GM18511 (cell line): ENCODE measurements around the gene TRH.
"Not testable (repeated sequence)": the region's sequence is repeated elsewhere in the genome, so short reads cannot be mapped to it uniquely, and the experiment has no call there.

Experiments used
- ATAC-seq: cut with Tn5 transposase; IDR thresholded peaks from one replicate; pipeline ENCODE4 v1.9.1; 2021; ENCODE audit warnings: mild to moderate bottlenecking, moderate library complexity; ENCODE audit not compliant: unreplicated experiment

Gene TRH

DNA sequence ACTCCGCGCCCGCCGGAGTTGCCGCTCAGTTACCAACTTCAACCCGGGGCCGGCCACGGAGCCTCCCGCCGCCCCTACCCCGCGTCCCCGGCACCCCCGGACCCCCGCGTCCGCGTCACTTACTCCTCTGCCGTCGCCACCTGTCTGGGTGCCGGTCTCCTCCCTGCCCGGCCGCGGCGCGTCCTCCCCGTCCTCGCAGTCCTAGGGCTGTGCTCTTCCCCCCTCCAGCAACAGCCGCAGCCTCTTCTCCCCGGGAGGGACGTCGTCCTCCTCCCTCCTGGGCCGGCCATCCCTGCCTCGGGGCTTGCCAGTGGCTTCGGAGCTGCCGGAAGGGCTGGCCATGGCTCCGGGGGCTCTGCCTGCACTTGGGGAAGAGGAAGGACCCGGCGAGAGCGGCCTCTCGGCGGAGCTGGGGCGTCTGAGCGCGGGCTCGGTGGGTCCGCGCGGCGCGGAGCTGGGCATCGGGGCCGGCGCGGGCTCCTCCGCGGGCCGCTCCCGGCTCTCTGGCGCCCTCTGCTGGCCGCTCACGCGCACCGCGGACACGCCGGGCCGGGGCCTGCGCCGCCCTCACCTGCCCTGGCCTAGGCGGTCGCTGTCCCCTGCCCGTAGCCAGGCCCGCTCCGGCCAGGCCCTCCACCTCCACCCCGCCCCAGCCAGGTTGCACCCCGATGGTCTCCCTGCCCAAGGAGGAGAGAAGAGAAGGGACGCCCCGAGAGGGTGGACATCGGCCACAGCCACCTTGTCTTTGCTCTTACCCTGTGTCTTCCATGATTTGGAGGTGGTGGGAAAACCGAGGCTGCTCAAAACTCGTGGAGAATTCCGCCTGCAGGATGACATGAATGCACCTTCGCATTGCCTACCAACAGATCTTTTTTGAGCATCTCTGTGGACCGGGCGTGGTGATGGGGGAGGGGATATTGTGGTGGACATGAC, 28.4 kb downstream of the TRH start:
- not testable (repeated sequence) for ATAC-seq

DNA sequence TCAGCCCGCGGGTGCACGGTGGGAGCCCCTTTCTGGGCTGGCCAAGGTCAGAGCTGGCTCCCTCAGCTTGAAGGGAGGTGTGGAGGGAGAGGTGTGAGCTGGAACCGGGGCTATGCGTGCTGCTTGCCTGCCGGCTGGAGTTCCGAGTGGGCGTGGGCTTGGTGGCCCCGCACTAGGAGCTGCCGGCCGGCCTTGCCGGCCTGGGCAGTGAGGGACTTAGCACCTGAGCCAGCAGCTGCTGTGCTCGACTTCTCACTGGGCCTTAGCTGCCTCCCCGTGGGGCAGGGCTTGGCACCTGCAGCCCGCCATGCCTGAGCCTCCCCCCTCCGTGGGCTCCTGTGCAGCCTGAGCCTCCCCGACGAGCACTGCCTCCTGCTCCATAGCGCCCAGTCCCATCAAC, 36.0 kb downstream of the TRH start:
- no peak for ATAC-seq

DNA sequence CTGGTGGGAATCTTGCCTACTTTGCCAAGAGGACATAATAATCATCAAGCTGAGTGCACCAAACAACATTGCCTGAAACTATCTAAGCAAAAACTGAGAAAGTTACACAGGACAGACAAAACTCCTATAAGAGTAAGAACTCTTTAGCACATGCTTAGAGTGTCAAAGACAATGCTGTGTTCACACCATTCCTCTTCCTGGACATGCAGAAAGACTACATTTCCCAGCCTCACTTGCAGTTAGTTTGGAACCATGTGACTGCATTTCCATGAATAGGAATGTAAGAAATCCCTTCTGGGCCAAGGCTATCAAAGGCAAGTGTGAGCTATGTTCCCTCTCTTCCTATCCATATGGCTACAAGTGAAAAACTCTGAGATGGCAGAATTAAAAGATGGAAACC, 37.6 kb downstream of the TRH start:
- not testable (repeated sequence) for ATAC-seq

DNA sequence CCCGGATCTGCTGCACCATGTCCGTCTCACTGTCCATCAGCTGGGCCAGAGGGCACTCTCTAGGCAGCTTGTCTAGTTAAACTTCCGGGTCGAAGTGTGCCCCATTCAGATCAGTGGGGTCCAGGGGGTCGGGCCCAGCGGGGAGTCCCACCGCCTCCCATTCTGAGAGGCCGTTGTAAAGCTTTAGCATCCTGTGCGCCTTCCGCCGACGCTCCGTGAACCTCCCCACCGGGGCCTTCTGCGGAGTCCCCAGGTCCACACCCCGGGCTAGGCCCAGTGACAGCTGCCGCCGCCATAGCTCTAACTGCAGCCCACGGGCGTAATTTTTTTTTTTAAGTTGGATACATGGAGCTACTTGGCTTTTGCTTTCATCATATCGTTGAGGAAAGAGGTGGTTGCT, 38.7 kb downstream of the TRH start:
- not testable (repeated sequence) for ATAC-seq

DNA sequence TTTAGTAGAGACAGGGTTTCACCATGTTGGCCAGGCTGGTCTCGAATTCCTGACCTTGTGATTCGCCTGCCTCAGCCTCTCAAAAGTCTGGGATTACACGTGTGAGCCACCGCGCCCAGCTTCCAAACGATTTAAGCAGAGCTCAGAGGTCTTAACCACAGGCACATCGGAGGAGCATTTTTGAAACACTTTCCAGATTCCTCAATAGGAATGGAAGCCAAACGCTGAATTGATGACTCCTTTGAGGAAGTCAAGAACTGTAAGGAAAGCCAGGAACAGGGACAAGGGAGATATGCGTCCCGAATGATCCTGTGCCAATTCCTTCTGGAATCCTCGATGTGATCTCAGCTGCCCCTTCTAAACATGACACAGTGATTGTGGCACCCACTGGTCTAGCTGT, 40.0 kb downstream of the TRH start:
- ATAC-seq, result no peak

DNA sequence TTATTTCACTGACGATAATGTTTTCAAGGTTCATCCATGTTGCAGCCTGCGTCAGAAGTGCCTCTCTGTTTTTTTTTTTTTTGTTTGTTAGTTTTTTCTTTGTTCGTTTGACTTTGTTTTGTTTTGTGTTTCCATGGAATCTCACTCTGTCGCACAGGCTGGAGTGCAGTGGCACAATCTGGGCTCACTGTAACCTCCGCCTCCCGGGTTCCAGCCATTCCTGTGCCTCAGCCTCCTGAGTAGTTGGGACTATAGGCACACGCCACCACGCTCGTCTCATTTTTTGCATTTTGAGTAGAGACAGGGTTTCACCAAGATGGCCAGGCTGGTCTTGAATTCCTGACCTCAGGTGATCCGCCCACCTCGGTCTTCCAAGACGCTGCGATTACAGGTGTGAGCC, 43.1 kb downstream of the TRH start:
- not testable (repeated sequence) for ATAC-seq

DNA sequence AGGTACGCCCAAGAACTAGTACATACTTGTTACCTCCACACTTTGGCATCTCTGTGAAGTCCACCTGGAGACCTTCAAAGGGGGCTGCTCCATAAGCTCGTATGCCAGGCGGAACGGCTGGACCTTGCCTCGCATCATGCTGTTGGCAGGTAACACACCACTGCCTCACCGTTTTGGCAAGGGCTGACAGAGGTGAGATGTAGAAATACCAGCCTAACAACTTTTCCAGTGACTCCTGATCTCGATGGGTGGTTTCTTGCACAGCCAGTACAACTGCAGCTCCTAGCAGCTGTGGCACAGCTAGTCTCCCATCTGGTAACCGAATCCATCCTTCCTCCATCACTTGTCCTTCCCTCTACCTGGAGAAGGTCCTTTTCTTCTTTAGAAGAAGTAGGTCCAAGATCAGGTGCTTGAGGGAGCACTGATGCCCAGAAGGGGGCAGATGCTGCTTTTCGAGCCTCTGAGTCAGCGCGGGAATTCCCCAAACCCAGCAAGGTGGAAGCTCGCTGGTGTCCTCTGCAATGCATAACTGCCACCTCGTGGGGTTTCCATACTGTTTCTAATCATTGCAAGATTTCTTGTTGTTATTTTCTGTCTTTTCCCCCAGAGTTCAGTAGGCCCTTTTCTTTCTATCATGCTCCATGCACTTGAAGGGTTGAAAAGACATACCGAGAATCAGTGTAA, 51.8 kb downstream of the TRH start:
- not testable (repeated sequence) for ATAC-seq

DNA sequence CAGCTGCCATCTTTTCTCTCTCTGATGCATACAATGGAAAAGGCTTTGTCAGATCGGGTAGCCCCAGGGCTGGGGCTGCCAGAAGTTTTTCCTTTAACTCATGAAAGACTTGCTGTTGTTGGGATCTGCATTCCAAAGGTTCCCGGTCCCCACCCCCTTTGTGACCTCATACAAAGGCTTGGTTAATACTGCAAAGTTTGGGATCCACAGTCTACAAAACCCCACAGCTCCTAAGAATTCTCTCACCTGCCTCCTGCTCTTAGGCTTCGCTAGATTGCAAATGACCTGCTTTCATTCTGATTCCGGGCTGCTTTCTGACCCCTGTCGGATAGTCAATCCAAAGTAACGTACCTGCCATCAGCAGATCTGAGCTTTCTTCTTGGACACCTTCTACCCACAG, 52.9 kb downstream of the TRH start:
- not testable (repeated sequence) for ATAC-seq
